Heart right ventricle (tissue), 16 donors: ENCODE measurements around the gene BCOR. TPM values are rescaled to one million over a fixed set of nuclear protein-coding genes. Genes with fewer than 3 reads are reported as not detected.

Experiments used
- ATAC-seq, 8 donors: fragments of 200-7000 bp; cut with Tn5 transposase; one replicate each; pipeline ENCODE4 v1.9.1; 2020; ENCODE audit warnings: mild to moderate bottlenecking in 8 of 8, moderate library complexity in 8 of 8, moderate number of reproducible peaks in 1 of 8
- DNase-seq, 2 donors: peaks; one replicate each; pipeline ENCODE4 v3.0.0-alpha.2; 2020
- H3K27ac ChIP-seq, 10 donors: fragments of 200-600 bp; sonication (generic) in 2 of 10; one replicate each; pipeline versions ENCODE4 v1.5.0 to v1.8.0; 2020 to 2022; ENCODE audit warnings: mild to moderate bottlenecking in 3 of 10
- H3K27me3 ChIP-seq, 7 donors: fragments of 200-600 bp; one replicate each; pipeline ENCODE4 v1.8.0; 2021 to 2022; ENCODE audit warnings: mild to moderate bottlenecking in 2 of 7
- H3K36me3 ChIP-seq, 9 donors: fragments of 200-600 bp; sonication (generic) in 1 of 9; one replicate each; pipeline versions ENCODE4 v1.5.0 to v1.8.0; 2020 to 2022; ENCODE audit warnings: mild to moderate bottlenecking in 2 of 9
- H3K4me1 ChIP-seq, 9 donors: fragments of 200-600 bp; sonication (generic) in 1 of 9; one replicate each; pipeline versions ENCODE4 v1.5.0 to v1.8.0; 2020 to 2022; ENCODE audit warnings: mild to moderate bottlenecking in 4 of 9
- H3K4me3 ChIP-seq, 10 donors: fragments of 200-600 bp; sonication (generic) in 2 of 10; one replicate each; pipeline versions ENCODE4 v1.5.0 to v1.8.0; 2020 to 2022; ENCODE audit warnings: mild to moderate bottlenecking in 7 of 10, moderate library complexity in 2 of 10
- H3K9me3 ChIP-seq, 11 donors: fragments of 200-600 bp in 10 of 11; sonication (generic) in 2 of 11; one replicate each; pipeline versions ENCODE4 v1.5.0 to v1.8.0; 2013 to 2022; ENCODE audit warnings: mild to moderate bottlenecking in 2 of 11, control low read depth in 1 of 11, moderate library complexity in 1 of 11
- WGBS, 2 donors: extraction: QIAGEN DNeasy Blood & Tissue Kit; methylation state at CpG; one replicate each; pipeline ENCODE4 v1.1.7; 2013; ENCODE audit warnings: inconsistent platforms in 1 of 2; 5-methylcytosine and 5-hydroxymethylcytosine counted together
- intact Hi-C, 10 donors: fragments of 100-400 bp; cut with DNase I; formaldehyde crosslinking; loops; one replicate each; pipeline versions ENCODE4 v1.11.1 to v1.14.2; 2022
- polyA plus RNA-seq, 2 donors: library from polyadenylated mRNA; stranded (reverse); fragments of 200-250 nt; gene quantifications; one replicate each; pipeline ENCODE4 v1.2.3, GENCODE V29; 2013
- total RNA-seq, 10 donors: library from RNA; stranded (reverse); fragmentation: NEBNext Ultra II Directional in 3 of 10; extraction: Animal tissue kit (Norgen Biotek cat#: 25700) in 3 of 10; gene quantifications; one replicate each; pipeline versions ENCODE4 v1.2.1 to v1.2.4, GENCODE V29; 2021 to 2023
- TF ChIP-seq, protein P1 (sequence below), 9 donors: fragments of 200-600 bp; sonication (generic) in 2 of 9; IDR thresholded peaks; one replicate each; pipeline versions ENCODE4 v1.5.0 to v1.8.0; 2021 to 2022; ENCODE audit warnings: antibody characterized with exemption in 9 of 9, mild to moderate bottlenecking in 5 of 9, moderate library complexity in 1 of 9
- donor health status: Arrhythmogenic right ventricular cardiomyopathy.
- donor health status: ischemic (EF 13 %, LVEDD 7.1; RV severe dilation, severe dysfunction).
- donor health status: healthy with polysubstance abuse.
- donor health status: DM: no; HTN: yes; CAD: no.
- donor health status: DM: no; HTN: no; CAD: no.
- donor health status: ischemic (EF 25% LVEDD 6.9; RV normal size, moderate dysfunction).
- donor health status: ischemic (EF 25% LVEDD 5.7; RV mildly dilated, moderate dysfunction).
- donor health status: healthy.
- donor health status: DM: yes; HTN: yes; CAD: no.
- donor health status: Ischemic cardiomyopathy.
- donor health status: ischemic (EF 35%, LVEDD 5.7; RV mildly dilated, moderate dysfunction).
- donor health status: nonischemic (EF 11% LVEDD 7.7; RV severe dilation, severe dysfunction).
- donor health status: DM: yes; HTN: yes; CAD: no.
- donor health status: PGD.
- donor health status: ischemic (EF 29% LVEDD 5.4; RV normal size, mild dysfunction).
- donor health status: nonischemic (EF 23%, LVEDD 6.1; RV moderate dilation, normal function).

BCOR gene
- total and polyA plus RNA-seq, 12 donors = 9.1 to 27.2 (median 19.2) TPM

DNA sequence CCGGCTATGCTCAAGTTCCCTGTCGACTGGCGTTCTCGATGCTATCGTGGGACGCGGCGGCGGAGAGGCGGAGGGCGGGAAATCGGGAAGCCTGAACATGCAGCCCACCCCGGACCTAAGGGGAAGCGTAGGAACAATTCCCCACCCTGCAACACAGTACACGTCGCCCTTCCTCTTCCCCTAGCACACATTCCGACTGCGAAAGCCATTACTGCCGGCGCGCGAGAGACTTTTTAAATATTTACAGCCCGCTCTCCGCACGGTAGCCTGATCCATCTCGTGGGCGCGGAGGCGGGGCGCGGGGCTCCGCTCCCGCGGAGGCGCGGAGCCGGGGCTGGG is 48.1 kb upstream of the BCOR start:
- Histone ChIP-seq H3K36me3 (no peaks in the 10 kb centered on the region), H3K27ac (peak overlapping the region in 6 of 10 donors; percentile 35 to 74 (median 53)), H3K4me3 (peak overlapping the region; percentile 35 to 65 (median 54)), H3K9me3 (no peaks in the 10 kb centered on the region), H3K4me1 (peaks cover 0 to 61% (median 40%) of the 10 kb centered on the region in 9 donors), H3K27me3 (peaks cover 0 to 85% (median 0%) of the 10 kb centered on the region in 7 donors)
- peak in 7 of 8 donors; percentile 3 to 31 (median 20) for ATAC-seq
- TF ChIP-seq, protein P1, sequence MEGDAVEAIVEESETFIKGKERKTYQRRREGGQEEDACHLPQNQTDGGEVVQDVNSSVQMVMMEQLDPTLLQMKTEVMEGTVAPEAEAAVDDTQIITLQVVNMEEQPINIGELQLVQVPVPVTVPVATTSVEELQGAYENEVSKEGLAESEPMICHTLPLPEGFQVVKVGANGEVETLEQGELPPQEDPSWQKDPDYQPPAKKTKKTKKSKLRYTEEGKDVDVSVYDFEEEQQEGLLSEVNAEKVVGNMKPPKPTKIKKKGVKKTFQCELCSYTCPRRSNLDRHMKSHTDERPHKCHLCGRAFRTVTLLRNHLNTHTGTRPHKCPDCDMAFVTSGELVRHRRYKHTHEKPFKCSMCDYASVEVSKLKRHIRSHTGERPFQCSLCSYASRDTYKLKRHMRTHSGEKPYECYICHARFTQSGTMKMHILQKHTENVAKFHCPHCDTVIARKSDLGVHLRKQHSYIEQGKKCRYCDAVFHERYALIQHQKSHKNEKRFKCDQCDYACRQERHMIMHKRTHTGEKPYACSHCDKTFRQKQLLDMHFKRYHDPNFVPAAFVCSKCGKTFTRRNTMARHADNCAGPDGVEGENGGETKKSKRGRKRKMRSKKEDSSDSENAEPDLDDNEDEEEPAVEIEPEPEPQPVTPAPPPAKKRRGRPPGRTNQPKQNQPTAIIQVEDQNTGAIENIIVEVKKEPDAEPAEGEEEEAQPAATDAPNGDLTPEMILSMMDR (IDR thresholded peaks at IDR 0.05) = no peak
- WGBS, 2 donors = 1 to 8% methylated on average over 28 to 36 of the region's 37 CpGs
- no peak for DNase-seq
- intact Hi-C loops = loop anchor here in 3 of 10 donors (5.0 to 10.0 kb wide), 3 partner anchors 39 to 134 kb away; no protein-coding TSS in a partner anchor

DNA sequence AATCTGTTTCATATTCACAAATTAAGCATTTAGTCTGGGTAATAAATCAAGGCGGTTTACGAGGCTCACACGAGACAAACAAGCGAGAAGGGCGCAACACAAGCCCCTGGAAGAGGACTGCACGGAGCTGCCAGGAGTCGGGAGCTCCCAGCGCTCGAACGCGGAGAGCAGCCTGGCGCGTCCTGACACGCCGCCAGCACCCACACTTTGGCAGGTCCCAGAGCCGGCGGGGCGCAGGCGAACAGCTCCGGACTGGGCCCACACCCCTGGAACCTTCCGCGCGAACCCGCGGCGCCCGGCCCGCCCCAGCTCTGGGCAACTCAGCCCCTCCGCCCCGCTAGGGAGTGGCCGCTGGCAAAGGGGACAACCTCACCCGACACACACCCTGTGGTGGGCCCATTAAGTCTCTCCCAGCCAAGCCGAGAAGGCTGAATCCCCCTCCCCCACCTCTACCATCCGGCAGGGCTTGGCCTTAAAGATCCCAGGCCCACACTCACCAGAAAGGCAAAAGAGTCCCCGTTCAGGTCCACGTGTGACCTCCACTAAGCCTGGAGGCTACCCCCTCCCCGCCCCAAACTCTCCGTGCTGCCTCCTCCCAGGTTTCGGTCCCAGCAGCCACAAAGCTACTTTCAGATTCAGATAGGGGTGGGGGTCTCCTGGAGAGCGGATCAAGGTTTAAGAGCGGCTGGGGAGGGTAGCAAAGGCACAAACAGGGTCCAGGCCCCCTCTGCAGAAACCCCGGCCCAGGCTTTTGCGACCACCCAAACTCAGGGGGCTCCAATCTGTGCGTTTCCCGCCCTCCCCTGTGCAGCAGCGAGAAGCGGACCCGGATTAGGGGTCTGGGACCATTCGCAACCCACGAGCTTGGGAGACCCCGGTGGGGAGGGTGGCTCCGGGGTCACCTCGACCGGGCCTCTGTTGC is 47.5 kb upstream of the BCOR start:
- H3K27me3 ChIP-seq = peaks cover 0 to 79% (median 0%) of the 10 kb centered on the region in 7 donors
- H3K36me3 ChIP-seq = no peaks in the 10 kb centered on the region
- H3K27ac ChIP-seq = peak overlapping the region in 6 of 10 donors; percentile 35 to 74 (median 53)
- no peaks in the 10 kb centered on the region for H3K9me3 ChIP-seq
- TF ChIP-seq, protein P1 (IDR thresholded peaks at IDR 0.05) = no peak
- peaks cover 0 to 60% (median 35%) of the 10 kb centered on the region in 9 donors for H3K4me1 ChIP-seq
- 31 to 33% methylated on average over 43 to 52 of the region's 54 CpGs for WGBS, 2 donors
- ATAC-seq = peak in 6 of 8 donors; percentile 11 to 48 (median 38)
- DNase-seq = no peak
- intact Hi-C loops = loop anchor here in 3 of 10 donors (5.0 to 10.0 kb wide), 3 partner anchors 38 to 133 kb away; no protein-coding TSS in a partner anchor
- peak overlapping the region; percentile 35 to 65 (median 54) for H3K4me3 ChIP-seq

DNA sequence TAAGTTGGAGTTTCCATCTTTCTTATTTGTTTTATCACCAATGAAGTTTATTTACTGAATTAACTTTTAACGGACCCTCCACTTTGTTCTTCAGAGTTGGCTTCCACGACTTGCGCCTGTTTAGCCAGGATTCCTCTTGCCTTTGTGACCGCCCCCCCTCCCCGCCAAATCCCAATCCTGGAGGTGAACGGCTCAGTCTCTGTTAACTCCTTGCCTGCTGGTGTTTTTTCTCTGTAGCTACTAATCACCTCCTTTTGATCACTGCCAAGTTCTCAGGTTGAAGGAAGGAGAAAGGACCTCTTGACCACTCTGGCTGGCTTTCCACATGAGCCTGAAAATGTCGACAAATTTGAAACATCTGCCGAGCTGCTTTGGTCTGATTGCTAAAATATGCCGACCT is 46.8 kb upstream of the BCOR start:
- no peak for ATAC-seq
- peak overlapping the region in 5 of 10 donors; percentile 49 to 65 (median 60) for H3K4me3 ChIP-seq
- TF ChIP-seq, protein P1 (IDR thresholded peaks at IDR 0.05) = no peak
- peaks cover 0 to 54% (median 30%) of the 10 kb centered on the region in 9 donors for H3K4me1 ChIP-seq
- no peak overlapping the region for H3K27ac ChIP-seq
- no peaks in the 10 kb centered on the region for H3K36me3 ChIP-seq
- H3K27me3 ChIP-seq = peaks cover 0 to 72% (median 0%) of the 10 kb centered on the region in 7 donors
- H3K9me3 ChIP-seq = no peaks in the 10 kb centered on the region
- intact Hi-C loops = loop anchor here in 1 of 10 donors (10.0 kb wide), 1 partner anchor 130 kb away; no protein-coding TSS in a partner anchor
- 60 to 66% methylated on average over 9 of the region's 9 CpGs for WGBS, 2 donors
- no peak for DNase-seq

DNA sequence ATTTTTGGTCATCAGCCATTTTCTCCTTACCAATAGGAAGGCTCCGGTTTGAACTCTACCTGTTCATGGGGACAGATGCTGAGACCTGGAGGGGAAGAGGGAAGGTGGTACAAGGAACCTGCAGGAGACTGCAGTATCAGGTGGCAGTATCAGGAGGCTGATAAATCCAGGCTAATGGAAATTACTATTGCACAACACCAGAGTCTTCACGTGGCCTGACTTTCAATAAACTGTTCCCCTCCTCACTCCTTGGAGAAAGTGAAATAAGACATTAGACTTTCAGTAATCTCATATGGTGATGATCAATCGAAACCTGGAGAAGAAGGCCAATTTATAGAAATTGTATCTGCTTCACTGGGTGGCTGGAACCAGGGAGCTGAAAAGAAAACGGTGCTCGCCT is 46.2 kb upstream of the BCOR start:
- no peak for ATAC-seq
- Histone ChIP-seq H3K36me3 (no peaks in the 10 kb centered on the region), H3K4me3 (no peak overlapping the region), H3K9me3 (no peaks in the 10 kb centered on the region), H3K27ac (no peak overlapping the region), H3K27me3 (peaks cover 0 to 66% (median 0%) of the 10 kb centered on the region in 7 donors), H3K4me1 (peaks cover 0 to 48% (median 24%) of the 10 kb centered on the region in 9 donors)
- WGBS, 2 donors = 95 to 97% methylated on average over 5 of the region's 5 CpGs
- DNase-seq = no peak
- intact Hi-C loops = loop anchor here in 1 of 10 donors (10.0 kb wide), 1 partner anchor 129 kb away; no protein-coding TSS in a partner anchor
- TF ChIP-seq, protein P1 (IDR thresholded peaks at IDR 0.05) = no peak
